ES-I3 (cell line): ENCODE data around the gene CIB1.
"Not testable (repeated sequence)": the region's sequence is repeated elsewhere in the genome, so short reads cannot be mapped to it uniquely, and the experiment has no call there.

Source experiments
- H3K36me3 ChIP-seq: 2 replicates; pipeline ENCODE4 v1.6.1; 2013; ENCODE audit warnings: mild to moderate bottlenecking, low read length, control low read depth, moderate library complexity; ENCODE audit not compliant: insufficient read depth
- H3K4me1 ChIP-seq: 2 replicates; pipeline ENCODE4 v1.6.1; 2013; ENCODE audit warnings: mild to moderate bottlenecking, control low read depth, low read length; ENCODE audit not compliant: insufficient read depth
- H3K9ac ChIP-seq: 2 replicates; pipeline ENCODE4 v1.6.1; 2013; ENCODE audit warnings: low read depth, mild to moderate bottlenecking, low read length, moderate library complexity
- H3K9me3 ChIP-seq: 2 replicates; pipeline ENCODE4 v1.6.1; 2013; ENCODE audit warnings: mild to moderate bottlenecking, low read length, moderate library complexity; ENCODE audit not compliant: control insufficient read depth, insufficient read depth

The CIB1 gene

GRCh38 chr15:90188065-90188464 lies 45.7 kb downstream of the CIB1 start:
- not testable (repeated sequence) for H3K36me3 ChIP-seq, H3K9me3 ChIP-seq, H3K9ac ChIP-seq
- H3K4me1 ChIP-seq: peaks cover 14% of the 10 kb centered on the region; the same call in 1 of the 2 replicates

DNA sequence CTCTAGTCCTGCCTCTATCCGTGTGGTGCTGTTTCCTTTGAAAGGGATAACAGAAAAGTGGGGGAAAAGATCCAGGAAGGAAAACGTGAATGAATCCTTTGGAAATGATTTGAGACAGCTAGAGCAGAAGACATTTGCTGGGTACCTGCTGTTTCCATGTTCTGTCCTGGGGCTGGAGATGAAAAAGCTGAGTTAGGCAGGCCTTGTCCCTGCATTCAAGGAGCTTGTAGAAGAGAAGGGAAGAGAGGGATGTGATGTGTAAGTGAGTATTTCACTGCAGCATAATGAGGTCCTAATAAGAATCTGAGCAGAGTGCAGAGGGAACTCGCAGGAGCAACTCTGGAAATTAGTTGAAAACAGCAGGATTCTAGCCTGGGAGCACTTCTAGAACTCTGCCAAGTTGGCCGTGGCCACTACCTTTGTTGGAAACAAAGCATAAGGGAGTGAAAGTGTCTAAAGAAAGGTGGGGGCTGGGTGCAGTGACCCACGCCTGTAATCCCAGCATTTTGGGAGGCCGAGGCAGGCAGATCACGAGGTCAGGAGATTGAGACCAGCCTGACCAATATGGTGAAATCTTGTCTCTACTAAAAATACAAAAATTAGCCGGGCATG lies 46.4 kb downstream of the CIB1 start:
- Histone ChIP-seq H3K9me3 (no peaks in the 10 kb centered on the region), H3K36me3 (no peaks in the 10 kb centered on the region), H3K4me1 (peaks cover 14% of the 10 kb centered on the region; the same call in 1 of the 2 replicates), H3K9ac (no peak overlapping the region)

DNA sequence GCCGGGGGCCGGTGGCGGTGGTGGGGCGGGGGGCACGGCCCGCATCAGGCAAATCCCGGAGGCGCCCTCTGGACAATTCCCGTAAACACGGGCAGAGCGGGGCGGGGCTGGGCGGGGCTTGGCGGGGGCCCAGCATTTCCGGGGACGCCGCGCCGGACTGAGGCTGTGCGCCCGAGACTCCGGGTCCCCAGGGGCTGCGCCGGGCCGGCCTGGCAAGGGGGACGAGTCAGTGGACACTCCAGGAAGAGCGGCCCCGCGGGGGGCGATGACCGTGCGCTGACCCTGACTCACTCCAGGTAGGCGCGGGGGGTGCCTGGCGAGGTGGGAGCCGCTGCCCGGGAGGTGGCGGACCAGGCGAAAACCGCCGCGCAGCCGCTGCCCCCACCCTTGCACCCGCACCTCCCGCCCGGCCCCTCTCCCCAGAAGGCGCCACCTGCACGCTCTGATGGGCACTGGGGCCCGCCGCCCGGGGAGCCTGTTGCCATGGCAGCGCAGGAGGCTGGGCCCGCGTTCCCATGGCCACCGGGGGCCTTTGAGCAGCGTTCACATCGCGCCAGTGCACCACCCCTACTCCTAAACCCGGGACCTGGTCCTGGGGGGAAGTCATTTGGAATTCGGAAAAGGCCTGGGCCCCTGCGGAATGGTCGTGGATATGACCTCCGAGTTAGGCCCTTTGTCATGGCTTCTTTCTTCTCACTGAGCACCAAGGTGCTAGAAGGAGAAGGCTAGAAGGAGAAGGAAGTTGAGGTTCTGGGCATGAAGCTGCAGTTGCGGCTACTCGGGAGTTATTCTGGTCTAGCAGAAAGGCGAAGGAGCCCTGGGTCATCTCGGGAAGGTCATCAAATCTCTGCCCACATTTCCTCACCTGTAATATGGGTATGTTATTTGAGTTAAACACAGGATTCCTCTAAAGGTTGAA lies 48.7 kb downstream of the CIB1 start:
- Histone ChIP-seq H3K9me3 (no peaks in the 10 kb centered on the region), H3K36me3 (no peaks in the 10 kb centered on the region), H3K9ac (peak overlapping the region; percentile 68), H3K4me1 (peaks cover 3% of the 10 kb centered on the region; the same call in 1 of the 2 replicates)

- no peaks in the 10 kb centered on the region for H3K9me3 ChIP-seq
- H3K36me3 ChIP-seq: no peaks in the 10 kb centered on the region
- peak overlapping the region; percentile 68; the same call in 1 of the 2 replicates for H3K9ac ChIP-seq
- H3K4me1 ChIP-seq: peaks cover 3% of the 10 kb centered on the region; the same call in 1 of the 2 replicates
Observed at GRCh38 chr15:90184119-90184785, 49.5 kb downstream of the CIB1 start.

DNA sequence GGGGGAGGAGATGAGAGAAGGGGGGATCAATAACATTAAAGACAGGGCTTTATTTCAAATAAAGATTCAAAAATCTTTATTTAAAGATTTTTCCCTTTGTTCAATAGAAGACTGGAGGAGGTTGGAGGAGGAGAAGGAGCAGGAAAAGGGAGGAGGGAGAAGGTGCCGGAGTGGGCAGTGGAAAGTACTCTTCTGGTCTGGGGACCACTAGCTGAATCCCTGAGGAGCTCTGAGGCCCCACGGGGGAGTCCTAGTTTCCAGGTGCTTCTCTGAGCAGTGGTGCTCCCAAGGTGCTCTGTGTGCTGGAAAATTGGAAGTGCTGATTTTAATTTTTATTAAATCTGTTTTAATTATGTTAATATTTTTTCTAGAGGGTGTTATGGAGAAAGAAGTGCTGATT lies 52.0 kb downstream of the CIB1 start:
- Histone ChIP-seq H3K9me3 (no peaks in the 10 kb centered on the region), H3K36me3 (no peaks in the 10 kb centered on the region), H3K4me1 (peaks cover 14% of the 10 kb centered on the region), H3K9ac (no peak overlapping the region)
